SK-N-SH treated with all-trans-retinoic acid at 6 μM for 48 hours (cell line): ENCODE data around the gene SEMA5B.

Experiments
- CREB5 ChIP-seq: fragments of 250-450 bp; sonication (Bioruptor Pico); IDR thresholded peaks from 2 replicates; pipeline ENCODE4 v1.5.1; 2020; ENCODE audit warnings: low read depth, mild to moderate bottlenecking, moderate library complexity
- GLIS3 ChIP-seq: fragments of 250-450 bp; sonication (Bioruptor Pico); IDR thresholded peaks from 2 replicates; pipeline ENCODE4 v1.5.0; 2020; ENCODE audit warnings: mild to moderate bottlenecking, moderate library complexity
- ISL1 ChIP-seq: fragments of 250-450 bp; sonication (Bioruptor Pico); IDR thresholded peaks from 2 replicates; pipeline ENCODE4 v2.1.2; 2022; ENCODE audit warnings: mild to moderate bottlenecking, moderate library complexity
- OSR1 ChIP-seq: fragments of 250-450 bp; sonication (Bioruptor Pico); IDR thresholded peaks from 2 replicates; pipeline ENCODE4 v1.8.0; 2022; ENCODE audit warnings: moderate library complexity, mild to moderate bottlenecking, inconsistent platforms
- PATZ1 ChIP-seq: fragments of 250-450 bp; sonication (Bioruptor Pico); IDR thresholded peaks from 2 replicates; pipeline ENCODE4 v1.8.0; 2020; ENCODE audit warnings: mild to moderate bottlenecking, moderate library complexity, borderline replicate concordance
- ZFP30 ChIP-seq: fragments of 450-650 bp; formaldehyde crosslinking; IDR thresholded peaks from 2 replicates; pipeline ENCODE4 v1.5.0; 2022; ENCODE audit warnings: mild to moderate bottlenecking, moderate library complexity

- no peak for TF ChIP-seq PATZ1
- no peak for TF ChIP-seq ZFP30 (CRISPR knock-in tag)
- no peak for TF ChIP-seq OSR1 (CRISPR knock-in tag)
- TF ChIP-seq CREB5 (CRISPR knock-in tag) = no peak
- TF ChIP-seq GLIS3 = no peak
- no peak for TF ChIP-seq ISL1
Measured at GRCh38 chr3:123039178-123039577, 11.6 kb upstream of the SEMA5B start.
